NCI-H2171 (cell line): ENCODE measurements around the gene TMIGD3.

Source experiments
- DNase-seq: peaks from one replicate; lab custom pipeline; 2025; lab: John Stamatoyannopoulos, UW

Gene TMIGD3

DNA sequence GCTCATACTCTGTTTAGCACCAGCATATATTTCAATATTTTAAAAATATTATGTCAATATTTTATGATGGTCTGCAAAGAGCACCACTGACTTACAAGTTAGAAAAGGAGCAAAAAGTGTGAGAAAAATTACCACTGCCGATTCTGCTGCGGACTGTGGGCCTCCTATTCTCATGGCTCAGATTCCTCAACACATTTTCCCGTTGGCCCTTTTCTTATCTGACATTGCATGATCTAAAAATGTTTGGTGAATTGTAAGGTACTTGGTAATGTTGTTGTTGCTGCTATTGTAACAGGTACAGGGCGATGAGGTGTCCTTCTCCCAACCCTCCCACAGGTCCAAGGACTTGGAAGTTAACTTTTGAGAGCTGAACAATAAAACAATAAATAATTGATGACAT, 28.9 kb downstream of the TMIGD3 start:
- no peak for DNase-seq

DNA sequence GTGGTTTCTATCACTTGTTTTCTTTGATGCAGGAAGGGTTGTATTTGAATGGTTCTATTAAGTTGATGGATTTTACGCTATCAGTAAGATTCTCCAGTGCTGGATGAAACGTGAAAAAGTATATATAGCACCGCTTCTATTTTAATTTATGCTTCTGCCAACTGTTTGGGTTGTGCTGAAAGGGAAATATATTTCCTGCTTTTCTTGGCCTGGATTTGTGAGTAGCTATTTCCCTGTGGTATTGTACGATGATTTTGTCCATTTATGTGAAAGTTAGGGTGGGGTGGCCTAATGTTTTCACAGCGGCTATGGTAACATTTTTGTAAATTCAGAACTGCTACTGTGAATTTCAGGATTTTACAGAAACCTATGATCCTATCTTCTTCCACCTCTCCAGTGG, 29.3 kb downstream of the TMIGD3 start:
- DNase-seq, result no peak

DNA sequence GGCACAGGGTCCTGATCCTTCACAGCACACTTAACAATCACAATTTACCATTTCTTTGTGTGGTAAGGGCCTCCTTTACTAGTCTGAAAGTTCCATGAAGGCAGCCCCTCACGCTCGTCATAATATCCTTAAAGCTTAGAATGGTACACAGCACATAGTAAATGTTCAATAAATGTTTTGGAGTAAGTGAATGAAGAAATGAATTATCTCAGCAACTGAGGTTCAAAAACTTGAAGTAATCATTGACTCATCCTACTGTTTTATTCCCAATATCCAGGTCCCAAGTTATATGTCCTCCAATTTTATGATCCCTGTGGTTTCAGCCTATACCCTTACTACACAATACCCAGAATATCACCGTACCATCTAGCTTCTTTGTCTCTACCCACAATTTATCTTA, 31.9 kb downstream of the TMIGD3 start:
- DNase-seq, result no peak

DNA sequence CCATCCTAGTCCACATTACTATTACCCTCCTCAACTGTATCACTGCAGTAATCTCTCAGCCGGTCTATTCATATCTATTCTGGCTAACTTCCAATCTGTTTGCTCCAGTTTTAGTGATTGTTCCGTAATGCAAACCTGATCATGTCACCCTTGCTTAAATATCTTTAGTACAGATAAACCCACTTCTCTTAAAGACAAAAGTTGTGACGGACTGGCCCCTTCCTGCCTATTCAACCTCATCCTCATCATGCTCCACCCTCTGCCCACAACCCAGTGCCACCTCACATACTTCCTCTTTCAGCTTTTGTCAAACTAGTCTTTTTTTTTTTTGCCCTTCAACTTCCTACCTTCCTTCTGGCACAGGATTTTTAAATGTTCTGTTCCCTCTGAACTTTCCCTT, 32.4 kb downstream of the TMIGD3 start:
- no peak for DNase-seq

DNA sequence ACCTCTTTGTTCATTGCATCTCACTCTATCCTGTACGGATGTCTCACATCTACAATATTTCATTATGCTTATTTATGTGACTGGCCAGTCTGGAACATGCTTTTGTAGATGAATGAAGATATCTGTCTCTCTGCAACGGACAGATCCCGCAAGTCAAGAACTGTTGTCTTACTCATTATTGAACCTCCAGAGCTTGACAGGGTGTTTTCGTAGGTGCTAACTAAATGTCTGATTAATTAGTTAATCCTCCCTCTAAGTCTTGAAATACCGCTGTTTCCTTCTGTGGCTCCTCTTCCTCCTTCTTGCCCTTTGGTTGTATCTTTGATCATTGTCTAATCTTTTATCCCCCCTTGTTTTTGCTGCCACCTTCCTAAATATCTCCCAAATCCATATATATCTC, 32.8 kb downstream of the TMIGD3 start:
- DNase-seq, result no peak

DNA sequence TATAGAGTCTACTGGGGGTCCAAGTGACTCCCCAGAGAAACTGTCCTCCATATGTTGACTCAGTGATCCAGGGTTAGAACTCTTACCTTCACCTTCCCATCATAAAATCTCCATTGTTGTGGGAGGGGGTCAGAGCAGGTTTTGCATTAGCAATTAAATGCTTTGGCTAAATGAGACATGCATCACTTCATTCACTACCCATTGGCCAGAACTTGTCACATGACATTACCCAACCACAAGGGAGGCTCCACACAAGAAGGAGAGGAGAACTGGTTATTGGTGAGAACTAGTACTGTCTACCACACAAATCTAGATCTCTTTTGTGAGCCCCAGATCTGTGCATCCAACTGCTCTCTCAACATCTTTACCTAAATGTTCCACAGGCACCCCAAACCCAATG, 33.9 kb downstream of the TMIGD3 start:
- DNase-seq, result no peak

DNA sequence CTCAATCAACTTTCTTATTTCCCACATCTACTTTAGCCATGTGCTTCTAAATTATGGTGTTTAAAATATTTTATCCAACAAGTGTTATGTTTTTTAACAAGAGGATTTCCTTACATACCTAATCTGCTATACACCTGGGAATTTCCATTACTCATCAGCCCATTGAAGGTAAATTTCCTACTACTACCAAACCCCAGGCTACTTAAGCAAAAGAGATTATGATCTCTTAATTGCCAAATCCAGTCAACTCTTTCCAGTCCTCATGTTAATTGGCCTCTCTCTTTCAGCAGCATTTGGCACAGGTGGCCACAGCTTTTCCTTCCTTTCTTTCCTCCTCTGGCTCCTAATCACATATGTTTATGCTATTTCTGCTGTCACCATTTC, 34.7 kb downstream of the TMIGD3 start:
- no peak for DNase-seq

DNA sequence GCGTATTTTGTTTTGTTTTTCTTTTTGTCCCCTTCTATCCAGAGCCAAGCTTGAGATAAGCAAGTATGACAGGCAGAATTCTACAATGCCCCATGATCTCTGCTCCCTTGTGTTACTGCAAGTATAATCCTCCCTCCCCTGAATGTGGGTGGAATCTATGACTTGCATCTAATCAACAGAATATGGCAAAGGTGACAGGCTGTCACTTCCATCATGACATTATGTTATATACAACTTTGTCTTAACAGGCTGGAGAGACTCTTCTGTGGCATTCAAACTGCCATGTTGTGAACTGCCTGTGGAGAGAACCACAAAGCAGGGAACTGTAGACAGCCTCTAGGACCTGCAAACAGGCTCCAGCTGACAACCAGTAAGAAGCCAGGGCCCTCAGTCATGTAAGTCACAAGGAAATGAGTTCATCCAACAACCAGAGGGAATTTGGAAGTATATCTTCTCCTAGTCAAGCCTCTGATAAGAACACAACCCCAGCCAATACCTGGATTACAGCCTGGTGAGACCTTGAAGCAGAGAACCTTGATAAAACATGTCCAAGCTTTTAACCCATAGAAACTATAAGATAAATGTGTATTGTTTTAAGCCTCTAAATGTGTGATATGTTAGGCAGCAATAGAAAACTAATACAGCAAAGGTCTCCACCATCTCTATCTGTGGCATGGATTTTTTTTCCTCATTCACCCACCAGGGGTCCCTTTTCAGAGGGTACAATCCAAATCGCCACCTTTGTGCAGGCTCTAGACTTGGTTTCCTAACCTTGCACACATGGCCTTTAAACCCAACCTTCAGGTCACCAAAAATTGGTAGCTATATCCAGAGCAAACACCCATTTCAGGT, 35.3 kb downstream of the TMIGD3 start:
- DNase-seq, result no peak

DNA sequence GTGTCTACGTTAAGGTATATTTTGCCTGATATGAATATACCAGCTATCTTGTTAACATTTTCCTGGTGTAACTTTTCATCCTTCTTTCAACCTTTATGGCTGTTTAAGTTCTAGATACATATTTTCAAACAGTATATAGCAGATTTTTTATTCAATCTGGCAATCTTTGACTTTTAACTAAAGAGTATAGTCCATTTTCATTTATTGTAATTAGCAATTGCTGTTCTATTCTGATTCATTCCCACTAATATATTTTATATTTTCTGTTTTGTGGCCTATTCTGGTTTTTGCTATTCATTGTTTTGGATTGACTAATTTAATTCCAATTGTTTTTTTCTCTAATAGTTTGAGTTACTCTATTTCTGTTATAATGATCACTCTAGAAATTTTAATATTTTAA, 37.0 kb downstream of the TMIGD3 start:
- DNase-seq, result no peak

DNA sequence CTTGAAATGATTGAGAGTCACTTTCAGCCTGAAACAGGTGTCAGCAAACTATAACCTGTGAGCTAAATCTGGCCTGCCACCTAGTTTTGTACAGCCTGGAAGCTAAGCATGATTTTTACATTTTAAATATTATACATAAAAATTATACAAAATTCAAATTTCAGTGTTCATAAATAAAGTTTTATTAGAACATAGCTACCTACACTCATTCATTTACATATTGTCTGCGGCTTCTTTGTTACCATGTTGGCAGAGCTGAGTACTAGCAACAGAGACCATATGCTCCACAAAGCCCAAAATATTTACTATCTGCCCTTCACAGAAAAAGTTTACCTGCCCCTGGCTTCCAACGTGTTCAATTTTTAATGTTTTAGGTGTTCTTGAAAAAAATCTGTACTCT, 37.7 kb downstream of the TMIGD3 start:
- DNase-seq, result no peak

DNA sequence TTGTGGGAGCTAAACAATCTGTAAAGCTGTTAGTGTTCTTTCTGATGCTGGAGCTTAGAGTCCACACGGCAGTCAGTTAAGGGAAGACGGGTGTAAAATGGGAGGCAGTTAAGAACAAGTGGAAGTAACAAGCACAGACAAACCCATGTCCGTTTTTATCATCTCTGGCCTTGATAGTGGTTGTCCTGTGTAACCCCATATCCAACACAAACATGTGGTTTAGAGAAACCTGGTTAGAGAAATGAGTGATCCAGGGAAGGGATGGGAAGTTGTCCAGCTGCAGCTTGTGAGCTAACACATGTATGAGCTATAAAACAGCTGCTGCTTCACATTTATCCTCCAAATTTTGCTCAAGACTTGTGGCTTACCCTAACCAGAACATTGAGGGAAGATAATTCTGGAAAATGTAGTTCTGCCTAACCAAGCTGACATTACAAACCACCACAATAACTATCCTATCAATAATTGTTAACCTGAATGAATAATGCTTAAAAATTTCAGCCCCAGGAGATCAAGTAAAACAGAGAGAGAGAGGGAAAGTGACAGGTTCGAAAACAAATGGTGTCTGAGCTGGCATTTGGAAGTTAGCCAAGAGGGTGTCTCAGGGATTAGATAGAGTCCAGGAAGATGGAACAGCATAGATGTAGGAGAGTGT, 40.3 kb downstream of the TMIGD3 start:
- peak; percentile 6 for DNase-seq

DNA sequence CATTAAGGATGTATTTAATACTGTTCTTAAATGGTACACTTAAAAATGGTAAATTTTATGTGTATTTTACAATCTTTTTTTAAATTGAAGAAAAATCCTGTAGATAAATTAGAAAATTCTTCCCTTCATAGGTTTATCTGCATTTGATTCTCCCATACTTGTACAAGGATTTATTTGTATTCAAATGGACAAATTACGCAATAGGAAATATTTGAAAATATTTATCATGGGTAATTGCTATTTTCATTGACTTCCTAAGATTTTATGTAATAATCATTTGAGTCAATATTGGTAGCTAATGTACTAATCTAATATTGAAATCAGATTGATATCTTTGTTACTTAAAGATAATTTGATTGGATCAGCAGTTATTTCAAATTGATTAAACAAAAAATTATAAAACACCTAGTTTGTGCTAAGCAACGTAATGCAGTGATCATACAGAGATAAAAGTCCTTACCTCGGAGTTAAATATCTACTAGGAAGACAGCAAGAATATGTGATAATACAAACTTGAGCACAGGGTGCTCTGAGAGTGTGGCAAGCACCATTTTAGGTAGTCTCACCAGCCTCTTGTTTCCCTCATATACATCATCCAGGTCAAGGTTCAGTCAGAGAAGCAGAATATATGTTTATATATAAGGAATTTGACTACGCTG, 40.9 kb downstream of the TMIGD3 start:
- DNase-seq, result no peak

DNA sequence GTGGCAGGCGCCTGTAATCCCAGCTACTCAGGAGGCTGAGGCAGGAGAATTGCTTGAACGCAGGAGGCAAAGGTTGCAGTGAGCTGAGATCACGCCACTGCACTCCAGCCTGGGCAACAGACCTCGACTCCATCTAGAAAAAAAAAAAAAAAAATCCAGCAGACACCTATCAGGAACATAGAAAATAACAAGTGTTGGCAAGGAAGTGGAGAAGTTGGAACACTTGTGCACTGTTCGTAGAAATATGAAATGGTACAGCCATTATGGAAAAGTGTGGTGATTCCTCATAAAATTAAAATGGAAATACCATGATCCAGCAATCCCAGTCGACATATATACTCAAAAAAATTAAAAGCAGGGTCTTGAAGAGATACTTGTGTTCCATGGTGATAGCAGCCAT, 41.7 kb downstream of the TMIGD3 start:
- no peak for DNase-seq

DNA sequence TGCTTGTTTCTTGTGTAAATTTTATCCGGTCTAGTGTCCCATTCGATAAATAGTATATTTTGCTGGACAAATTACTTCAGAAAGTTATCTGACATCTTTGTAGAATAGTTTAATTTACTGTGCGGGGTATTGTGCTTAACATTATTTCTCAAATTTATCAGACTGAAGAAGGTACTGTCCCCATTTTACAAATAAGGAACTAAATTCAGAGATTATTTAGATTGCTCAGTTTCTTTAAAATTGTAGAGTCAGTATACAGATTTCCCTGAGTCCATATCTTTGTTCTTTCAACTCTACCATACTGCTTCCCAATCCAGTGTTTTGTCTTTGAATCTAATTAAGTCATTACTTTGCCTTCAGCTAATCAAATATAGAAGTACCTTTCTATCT, 47.8 kb downstream of the TMIGD3 start:
- DNase-seq, result no peak

DNA sequence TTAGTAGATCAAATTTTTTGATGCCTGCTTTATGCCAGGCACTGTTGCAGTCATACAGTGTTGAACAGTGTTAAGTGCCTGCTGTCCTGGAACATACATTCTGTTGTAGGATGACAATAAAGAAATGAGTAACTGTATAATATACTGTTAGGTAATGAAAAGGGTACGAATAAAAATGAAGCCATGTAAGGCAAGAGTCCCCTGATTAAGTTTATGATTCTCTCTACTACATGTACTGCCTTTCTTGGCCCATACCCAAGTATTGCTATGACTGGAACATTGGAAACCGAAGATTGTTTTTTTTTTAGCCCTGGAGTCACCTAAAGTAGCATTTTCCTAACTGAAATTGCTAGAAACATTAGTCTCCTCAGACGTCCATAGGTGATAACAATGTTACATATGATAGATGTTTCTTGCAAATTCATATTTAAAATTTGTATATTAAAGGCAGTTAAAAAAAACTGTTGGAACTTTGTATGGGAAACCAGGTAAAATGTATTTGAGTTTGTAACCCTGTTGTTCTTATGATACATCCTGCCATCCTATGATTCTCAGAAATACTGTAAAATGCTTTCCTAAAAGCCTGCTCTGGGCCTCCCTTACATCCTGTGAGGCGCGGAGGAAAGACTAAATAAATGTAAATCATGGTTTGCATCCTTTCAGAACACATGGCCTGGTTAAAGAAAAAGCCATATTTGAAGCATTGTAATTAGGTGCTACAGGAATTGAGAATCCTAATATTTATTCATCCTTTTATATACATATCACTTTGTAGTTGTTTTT, 48.4 kb downstream of the TMIGD3 start:
- DNase-seq, result no peak

DNA sequence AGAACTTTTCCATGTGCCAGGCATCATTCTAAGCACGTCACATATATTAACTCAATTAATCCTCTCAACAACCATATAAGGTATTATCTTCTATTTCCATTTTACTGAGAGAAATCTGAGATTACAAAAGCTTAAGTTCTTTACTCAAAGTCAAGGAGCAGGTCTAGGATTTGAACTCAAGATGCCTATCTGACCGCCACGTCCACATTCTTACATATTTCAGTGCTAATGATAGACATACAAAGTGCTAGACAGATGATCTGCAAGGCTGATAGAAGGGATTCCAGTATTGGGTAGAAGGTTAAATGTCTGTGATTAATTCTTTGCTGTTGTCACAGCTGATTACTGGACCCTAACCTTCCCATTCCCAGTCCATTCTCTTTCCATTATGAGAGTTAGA, 49.7 kb downstream of the TMIGD3 start:
- DNase-seq, result no peak

DNA sequence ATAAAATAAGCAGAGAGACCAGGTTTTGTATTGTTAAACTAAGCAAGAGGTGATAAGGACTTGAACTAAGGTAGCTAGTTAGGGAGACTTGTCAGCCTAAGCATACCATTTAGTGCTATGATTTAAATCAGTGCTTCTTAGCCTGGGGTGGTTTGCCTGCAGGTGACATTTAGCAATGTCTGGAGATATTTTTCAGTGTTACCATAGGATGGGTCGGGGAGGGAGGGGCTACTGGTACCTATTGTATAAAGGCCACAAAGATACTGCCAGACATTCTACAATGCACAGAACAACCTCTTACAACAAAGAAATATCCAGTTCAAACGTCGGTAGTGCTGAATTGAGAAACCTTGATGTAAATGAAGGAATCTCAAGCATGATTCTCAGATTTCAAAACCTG, 50.9 kb downstream of the TMIGD3 start:
- DNase-seq, result no peak

DNA sequence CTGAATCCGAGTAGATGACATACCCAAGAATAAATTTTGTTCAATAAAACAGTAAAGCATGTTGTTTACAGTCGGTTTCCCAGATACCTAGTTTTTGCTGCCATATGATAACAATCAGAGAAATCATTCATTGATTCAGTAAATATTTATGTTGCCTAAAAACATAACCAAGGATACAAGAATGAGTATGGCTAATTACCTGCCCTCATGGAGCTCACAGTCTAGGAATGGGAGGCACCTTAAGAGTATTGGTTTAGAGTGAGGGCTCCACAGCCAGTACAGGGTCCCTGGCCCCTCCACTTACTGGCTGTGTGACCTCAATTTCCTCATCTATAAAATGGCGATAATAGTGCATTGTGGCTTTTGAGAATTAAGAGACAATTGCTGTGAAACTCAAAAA, 53.2 kb downstream of the TMIGD3 start:
- no peak for DNase-seq

DNA sequence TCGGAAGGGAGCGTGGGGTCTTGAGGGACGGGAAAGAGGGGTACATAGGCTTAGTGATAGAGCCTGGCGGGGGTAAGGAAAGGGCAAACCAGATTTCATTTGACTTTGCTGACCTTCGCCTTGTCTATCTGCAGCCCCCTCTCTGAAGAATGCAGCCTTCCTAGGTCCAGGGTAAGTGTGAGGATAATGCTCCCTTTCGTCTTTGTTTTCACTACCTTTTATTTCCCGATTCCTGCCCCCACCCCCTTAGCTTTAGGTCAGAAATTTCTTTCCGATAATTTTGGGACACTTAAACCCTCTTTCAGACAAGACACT, 53.8 kb downstream of the TMIGD3 start:
- DNase-seq, result no peak

DNA sequence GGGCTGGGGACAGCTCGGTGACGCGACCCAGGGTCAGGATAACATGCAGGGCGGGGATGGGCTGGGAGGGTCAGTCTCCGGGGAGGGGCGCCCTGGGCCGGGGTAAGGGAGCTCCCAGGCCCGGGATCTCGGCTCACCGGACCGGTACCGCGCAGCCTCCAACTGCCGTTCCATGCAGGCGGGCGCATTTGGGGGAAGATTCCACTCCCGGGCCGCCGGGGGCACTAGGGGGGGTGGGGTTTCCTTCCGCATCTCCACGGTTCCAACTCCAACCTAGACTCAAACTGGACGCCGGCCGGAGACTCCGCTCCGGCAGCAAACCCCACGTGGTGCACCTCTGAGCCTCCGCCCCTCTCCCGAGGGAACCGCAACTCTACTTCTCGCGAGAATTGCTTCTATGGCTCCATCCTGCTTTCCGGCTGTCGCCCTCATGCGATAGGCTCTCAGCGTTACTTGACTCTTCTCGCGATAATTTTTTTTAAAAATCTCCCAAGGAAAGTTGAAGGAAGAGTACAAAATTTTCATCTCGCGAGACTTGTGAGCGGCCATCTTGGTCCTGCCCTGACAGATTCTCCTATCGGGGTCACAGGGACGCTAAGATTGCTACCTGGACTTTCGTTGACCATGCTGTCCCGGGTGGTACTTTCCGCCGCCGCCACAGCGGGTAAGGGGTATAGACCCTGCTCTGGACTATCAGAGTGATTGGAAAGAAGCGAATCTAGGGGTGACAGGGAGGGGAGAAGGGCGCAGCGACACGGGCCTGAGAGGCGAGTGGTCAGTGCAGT, 54.3 kb downstream of the TMIGD3 start, which contains the start of the genes ATP5PB and WDR77:
Gene ATP5PB (plus strand): TSS at position 547 of the 785 bp plus-strand sequence. CDS start 78 bp downstream, at position 625.
Gene WDR77 (minus strand): TSS at position 339 of the 785 bp plus-strand sequence. CDS start 87 bp downstream, at position 252.
- peak; percentile 98 for DNase-seq

DNA sequence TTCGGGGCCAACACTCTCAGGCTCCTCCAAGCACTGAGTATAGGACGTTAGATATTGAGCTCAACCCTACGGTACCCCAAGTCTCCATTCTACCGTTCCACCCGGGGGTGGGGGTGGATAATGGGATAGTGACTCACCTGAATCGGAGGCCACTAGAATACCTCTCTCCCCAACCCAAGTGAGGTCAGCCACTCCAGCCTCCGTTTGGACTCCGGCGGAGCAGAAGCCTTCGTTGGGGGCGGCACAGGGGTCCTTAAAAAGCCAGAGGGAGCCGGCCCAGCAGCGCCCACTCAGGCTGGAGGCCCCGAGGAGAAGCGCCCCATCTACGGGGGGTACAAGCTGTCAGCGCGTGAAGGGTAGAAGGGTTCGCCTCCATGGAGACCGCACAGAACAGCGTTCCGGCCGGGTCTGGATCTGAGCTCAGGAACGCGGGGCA, 54.9 kb downstream of the TMIGD3 start:
- DNase-seq, result no peak
